AG09319 (cell line): Measurements from ENCODE around the gene FAM131A.

Source experiments
- DNase-seq: peaks from one replicate; pipeline ENCODE4 v3.0.0-alpha.2; 2010; ENCODE audit warnings: low read depth; ENCODE audit errors: extremely low read depth
- CTCF ChIP-seq: IDR thresholded peaks from 2 replicates; pipeline ENCODE4 v1.5.1; 2011; ENCODE audit warnings: low read depth, mild to moderate bottlenecking, inconsistent platforms, low read length, moderate library complexity

The FAM131A gene

GRCh38 chr3:184337399-184337714 lies at the start of gene FAM131A:
Gene FAM131A (plus strand): TSS chr3:184337600. CDS start chr3:184337631, 31 bp downstream.
- DNase-seq: no peak
- no peak for TF ChIP-seq CTCF

GRCh38 chr3:184289426-184289938 lies 47.9 kb upstream of the FAM131A start:
- DNase-seq: no peak
- peak; percentile 65 for TF ChIP-seq CTCF

- no peak for DNase-seq
- no peak for TF ChIP-seq CTCF
Measured at GRCh38 chr3:184290331-184290730, 47.1 kb upstream of the FAM131A start.

GRCh38 chr3:184291044-184291737 lies 46.2 kb upstream of the FAM131A start:
- DNase-seq: no peak
- TF ChIP-seq CTCF: no peak

GRCh38 chr3:184291738-184292445 lies 45.5 kb upstream of the FAM131A start:
- DNase-seq: no peak
- no peak for TF ChIP-seq CTCF

- no peak for TF ChIP-seq CTCF
- DNase-seq: no peak
Measured at GRCh38 chr3:184295771-184296170, 41.6 kb upstream of the FAM131A start.

- DNase-seq: no peak
- no peak for TF ChIP-seq CTCF
Measured at GRCh38 chr3:184296616-184297015, 40.8 kb upstream of the FAM131A start.
